HL-60 (cell line): ENCODE data around the gene CPNE2.

ENCODE experiments used
- CTCF ChIP-seq: IDR thresholded peaks from one replicate; pipeline ENCODE4 v1.5.1; 2011; ENCODE audit warnings: low read length, control low read depth, inconsistent platforms; ENCODE audit not compliant: insufficient read depth
- POLR2AphosphoS5 ChIP-seq: IDR thresholded peaks from 2 replicates; pipeline ENCODE4 v1.6.1; 2012; ENCODE audit warnings: low read depth
- REST ChIP-seq: IDR thresholded peaks from 2 replicates; pipeline ENCODE4 v1.6.1; 2012; ENCODE audit warnings: low read depth; ENCODE audit not compliant: insufficient replicate concordance
- SPI1 ChIP-seq: IDR thresholded peaks from 2 replicates; pipeline ENCODE4 v1.6.1; 2012; ENCODE audit warnings: low read depth, mild to moderate bottlenecking, borderline replicate concordance

GRCh38 chr16:57163842-57164241, 71.5 kb downstream of the CPNE2 start:
- TF ChIP-seq CTCF (no peak), REST (no peak), SPI1 (no peak), POLR2AphosphoS5 (no peak)
